SK-N-SH treated with all-trans-retinoic acid at 6 μM for 48 hours (cell line): ENCODE data around the gene H2BK1.

Source experiments
- ATAC-seq: fragments of 200-7000 bp; cut with Tn5 transposase; 3 replicates; pipeline ENCODE4 v1.9.1; 2020; ENCODE audit warnings: mild to moderate bottlenecking, moderate library complexity
- ARNTL ChIP-seq: fragments of 450-650 bp; formaldehyde crosslinking; IDR thresholded peaks from 2 replicates; pipeline ENCODE4 v1.5.0; 2020; ENCODE audit warnings: low read depth, mild to moderate bottlenecking, moderate library complexity, borderline replicate concordance
- BACH2 ChIP-seq: fragments of 250-450 bp; sonication (Bioruptor Pico); IDR thresholded peaks from 2 replicates; pipeline ENCODE4 v1.9.0; 2021; ENCODE audit warnings: mild to moderate bottlenecking, borderline replicate concordance
- CREB5 ChIP-seq: fragments of 250-450 bp; sonication (Bioruptor Pico); IDR thresholded peaks from 2 replicates; pipeline ENCODE4 v1.5.1; 2020; ENCODE audit warnings: low read depth, mild to moderate bottlenecking, moderate library complexity
- CSDC2 ChIP-seq: fragments of 250-450 bp; sonication (Bioruptor Pico); IDR thresholded peaks from 2 replicates; pipeline ENCODE4 v1.5.0; 2020; ENCODE audit warnings: mild to moderate bottlenecking, moderate library complexity
- CSRNP3 ChIP-seq: fragments of 250-450 bp; sonication (Bioruptor Pico); IDR thresholded peaks from 2 replicates; pipeline ENCODE4 v1.5.1; 2021; ENCODE audit warnings: mild to moderate bottlenecking, moderate library complexity
- ESRRG ChIP-seq: fragments of 250-450 bp; sonication (Bioruptor Pico); IDR thresholded peaks from 2 replicates; pipeline ENCODE4 v1.6.1; 2021; ENCODE audit warnings: mild to moderate bottlenecking
- ISL1 ChIP-seq: fragments of 250-450 bp; sonication (Bioruptor Pico); IDR thresholded peaks from 2 replicates; pipeline ENCODE4 v2.1.2; 2022; ENCODE audit warnings: mild to moderate bottlenecking, moderate library complexity
- OSR1 ChIP-seq: fragments of 250-450 bp; sonication (Bioruptor Pico); IDR thresholded peaks from 2 replicates; pipeline ENCODE4 v1.8.0; 2022; ENCODE audit warnings: moderate library complexity, mild to moderate bottlenecking, inconsistent platforms
- POU6F1 ChIP-seq: fragments of 250-450 bp; sonication (Bioruptor Pico); IDR thresholded peaks from 2 replicates; pipeline ENCODE4 v1.8.0; 2021; ENCODE audit warnings: low read depth, mild to moderate bottlenecking, moderate library complexity, borderline replicate concordance
- PPARA ChIP-seq: fragments of 250-450 bp; sonication (Bioruptor Pico); IDR thresholded peaks from 2 replicates; pipeline ENCODE4 v1.5.0; 2020; ENCODE audit warnings: mild to moderate bottlenecking, borderline replicate concordance
- RARB ChIP-seq: fragments of 250-450 bp; sonication (Bioruptor Pico); IDR thresholded peaks from 2 replicates; pipeline ENCODE4 v1.8.0; 2021; ENCODE audit warnings: mild to moderate bottlenecking, moderate library complexity
- SNAI2 ChIP-seq: fragments of 250-450 bp; sonication (Bioruptor Pico); IDR thresholded peaks from 2 replicates; pipeline ENCODE4 v1.5.0; 2020; ENCODE audit warnings: mild to moderate bottlenecking, moderate library complexity
- TCF4 ChIP-seq: fragments of 250-450 bp; sonication (Bioruptor Pico); IDR thresholded peaks from 2 replicates; pipeline ENCODE4 v1.8.0; 2021; ENCODE audit warnings: mild to moderate bottlenecking, moderate library complexity, borderline replicate concordance
- TOX ChIP-seq: fragments of 250-450 bp; sonication (Bioruptor Pico); IDR thresholded peaks from 2 replicates; pipeline ENCODE4 v1.8.0; 2021; ENCODE audit warnings: mild to moderate bottlenecking, moderate library complexity, borderline replicate concordance
- TSHZ2 ChIP-seq: fragments of 250-450 bp; sonication (Bioruptor Pico); IDR thresholded peaks from 2 replicates; pipeline ENCODE4 v1.5.0; 2020; ENCODE audit warnings: mild to moderate bottlenecking, moderate library complexity
- ZC3H10 ChIP-seq: fragments of 250-450 bp; sonication (Bioruptor Pico); IDR thresholded peaks from 2 replicates; pipeline ENCODE4 v1.5.1; 2021; ENCODE audit warnings: mild to moderate bottlenecking, moderate library complexity
- ZFP3 ChIP-seq: fragments of 250-450 bp; sonication (Bioruptor Pico); IDR thresholded peaks from 2 replicates; pipeline ENCODE4 v1.5.0; 2020; ENCODE audit warnings: mild to moderate bottlenecking, moderate library complexity
- ZFP30 ChIP-seq: fragments of 450-650 bp; formaldehyde crosslinking; IDR thresholded peaks from 2 replicates; pipeline ENCODE4 v1.5.0; 2022; ENCODE audit warnings: mild to moderate bottlenecking, moderate library complexity
- ZNF565 ChIP-seq: fragments of 450-650 bp; formaldehyde crosslinking; conservative IDR thresholded peaks from 2 replicates; pipeline ENCODE4 v1.5.0; 2020; ENCODE audit warnings: low read depth, mild to moderate bottlenecking, moderate library complexity
- ZNF70 ChIP-seq: fragments of 450-650 bp; formaldehyde crosslinking; IDR thresholded peaks from 2 replicates; pipeline ENCODE4 v1.5.0; 2020; ENCODE audit warnings: mild to moderate bottlenecking, moderate library complexity
- ZNF8 ChIP-seq: fragments of 450-650 bp; formaldehyde crosslinking; IDR thresholded peaks from 2 replicates; pipeline ENCODE4 v1.5.0; 2020; ENCODE audit warnings: mild to moderate bottlenecking, moderate library complexity

Gene H2BK1

GRCh38 chr7:151201751-151202150 lies 8.5 kb downstream of the H2BK1 start:
- ATAC-seq: no peak
- TF ChIP-seq TCF4 (CRISPR knock-in tag) (no peak), SNAI2 (CRISPR knock-in tag) (no peak), ZNF70 (CRISPR knock-in tag) (no peak)

GRCh38 chr7:151201344-151201743 lies 8.9 kb downstream of the H2BK1 start:
- no peak for ATAC-seq
- TF ChIP-seq RARB (no peak), ZC3H10 (CRISPR knock-in tag) (no peak), OSR1 (CRISPR knock-in tag) (no peak), ARNTL (CRISPR knock-in tag) (no peak), SNAI2 (CRISPR knock-in tag) (no peak)

GRCh38 chr7:151198945-151199848 lies 11.1 kb downstream of the H2BK1 start:
- no peak for ATAC-seq
- TF ChIP-seq PPARA (CRISPR knock-in tag): no peak
- TF ChIP-seq ZFP3 (CRISPR knock-in tag): no peak
- TF ChIP-seq TSHZ2: no peak
- TF ChIP-seq RARB: no peak
- no peak for TF ChIP-seq ISL1 (CRISPR knock-in tag)
- no peak for TF ChIP-seq BACH2 (CRISPR knock-in tag)
- TF ChIP-seq ARNTL (CRISPR knock-in tag): no peak
- TF ChIP-seq OSR1 (CRISPR knock-in tag): no peak
- no peak for TF ChIP-seq ZNF565
- TF ChIP-seq TOX (CRISPR knock-in tag): no peak
- no peak for TF ChIP-seq CREB5
- TF ChIP-seq SNAI2 (CRISPR knock-in tag): no peak
- TF ChIP-seq ESRRG (CRISPR knock-in tag): no peak
- TF ChIP-seq ZFP30: no peak
- TF ChIP-seq CSDC2 (CRISPR knock-in tag): no peak

- ATAC-seq: no peak
- TF ChIP-seq POU6F1 (CRISPR knock-in tag) (no peak), PPARA (CRISPR knock-in tag) (no peak), CSDC2 (CRISPR knock-in tag) (no peak), ZFP30 (no peak), ISL1 (CRISPR knock-in tag) (no peak), TOX (CRISPR knock-in tag) (no peak), ESRRG (CRISPR knock-in tag) (no peak), SNAI2 (CRISPR knock-in tag) (no peak), CSRNP3 (CRISPR knock-in tag) (no peak), CREB5 (no peak), OSR1 (CRISPR knock-in tag) (no peak), BACH2 (CRISPR knock-in tag) (no peak), ZC3H10 (CRISPR knock-in tag) (no peak), TCF4 (CRISPR knock-in tag) (no peak), ZNF8 (CRISPR knock-in tag) (no peak), ZFP3 (CRISPR knock-in tag) (no peak)
These were observed 12.4 kb downstream of the H2BK1 start for GRCh38 chr7:151197932-151198331.
